ENCODE data around the gene TAB2. TPM values are rescaled to one million over a fixed set of nuclear protein-coding genes. Genes with fewer than 3 reads are reported as not detected.

Gene TAB2
- total and polyA plus RNA-seq, 2 experiments from 2014 or later = 19.8 to 59.2 TPM

DNA sequence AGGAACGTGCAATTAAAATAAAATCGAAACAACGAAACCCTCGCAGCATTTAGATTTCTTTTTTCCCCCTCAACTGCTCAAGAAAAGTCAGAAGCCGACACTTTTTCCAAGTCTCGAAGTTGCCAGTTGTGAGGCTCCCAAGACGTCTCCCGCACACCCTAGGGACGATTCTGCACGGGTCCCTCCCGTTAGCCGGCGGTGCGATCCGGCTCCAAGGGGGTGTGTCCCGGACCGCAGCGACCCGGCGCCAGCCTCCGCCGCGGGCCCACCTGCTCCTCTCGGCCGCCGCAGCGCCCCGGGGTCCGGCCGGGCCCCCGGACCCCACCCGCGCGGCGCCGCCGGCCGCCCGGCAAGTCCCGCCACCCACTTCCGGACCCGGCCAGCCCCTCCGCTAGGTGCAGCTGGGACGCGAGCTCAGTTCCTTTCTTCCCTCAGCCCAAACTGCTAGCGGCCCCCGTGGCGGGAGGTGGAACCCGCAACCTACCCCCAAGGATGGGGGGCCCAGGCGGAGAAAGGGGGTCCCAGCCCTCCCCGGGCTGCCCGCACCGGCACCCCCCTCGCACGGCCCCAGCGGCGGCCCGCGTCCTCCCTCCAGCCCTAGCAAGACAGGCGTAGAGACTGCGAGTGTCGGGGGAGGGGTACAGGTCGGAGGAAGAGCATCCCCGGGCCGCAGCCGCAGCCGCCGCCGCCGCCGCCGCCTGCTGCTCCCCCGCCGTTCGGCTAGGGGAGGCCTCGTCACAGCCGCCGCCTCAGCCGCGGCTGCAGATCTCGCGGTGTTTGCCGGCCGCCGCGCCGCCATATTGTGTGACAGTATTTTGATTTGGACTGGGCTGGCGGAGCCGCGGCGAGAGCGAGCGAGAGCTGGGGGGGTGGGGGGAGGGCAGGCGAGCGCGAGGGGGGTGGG, 520 bp upstream of the TAB2 start:
- peak; percentile 93 for DNase-seq (ENCODE audit: low spot score)
- peak overlapping the region; percentile 84 for H3K4me3 ChIP-seq
- Mint-ChIP-seq H3K27ac (peak overlapping the region; percentile 88), H3K27me3 (ENCODE audit: insufficient read depth, low read depth, poor library complexity) (no peaks in the 10 kb centered on the region), H3K4me1 (peaks cover 26% of the 10 kb centered on the region), H3K4me3 (peak overlapping the region; percentile 93), H3K9me3 (no peaks in the 10 kb centered on the region), H3K36me3 (ENCODE audit: low read depth) (no peaks in the 10 kb centered on the region)
- ATAC-seq = peak; percentile 80
- peak overlapping the region; percentile 82 for H3K4me2 ChIP-seq
- no peaks in the 10 kb centered on the region for H3K36me3 ChIP-seq (ENCODE audit: insufficient read depth)
- no peaks in the 10 kb centered on the region for H3K27me3 ChIP-seq (ENCODE audit: insufficient read depth)
- H4K20me1 ChIP-seq (replicated peaks; ENCODE audit: insufficient read depth) = peaks cover 18% of the 10 kb centered on the region; the same call in 1 of the 2 replicates
- H3K27ac ChIP-seq (ENCODE audit: low read depth) = peak overlapping the region; percentile 95
- H2AFZ ChIP-seq = peak overlapping the region; percentile 88
- H3K4me1 ChIP-seq (ENCODE audit: insufficient read depth) = peaks cover 33% of the 10 kb centered on the region
- H3F3A ChIP-seq (replicated peaks; ENCODE audit: low read depth) = no peaks in the 10 kb centered on the region
- peak; percentile 74 for TF ChIP-seq POLR2AphosphoS5 (IDR thresholded peaks at IDR 0.05; ENCODE audit: low read depth)
- TF ChIP-seq JUNB (IDR thresholded peaks at IDR 0.05; ENCODE audit: unreplicated experiment) = no peak
- TF ChIP-seq CREB1 (CRISPR knock-in tag; IDR thresholded peaks at IDR 0.05; ENCODE audit: low read depth) = peak; percentile 81
- H3K79me2 ChIP-seq (replicated peaks; ENCODE audit: insufficient read depth) = peaks cover 36% of the 10 kb centered on the region
- peaks cover 4% of the 10 kb centered on the region for H3K9me2 ChIP-seq (ENCODE audit: insufficient read depth)

DNA sequence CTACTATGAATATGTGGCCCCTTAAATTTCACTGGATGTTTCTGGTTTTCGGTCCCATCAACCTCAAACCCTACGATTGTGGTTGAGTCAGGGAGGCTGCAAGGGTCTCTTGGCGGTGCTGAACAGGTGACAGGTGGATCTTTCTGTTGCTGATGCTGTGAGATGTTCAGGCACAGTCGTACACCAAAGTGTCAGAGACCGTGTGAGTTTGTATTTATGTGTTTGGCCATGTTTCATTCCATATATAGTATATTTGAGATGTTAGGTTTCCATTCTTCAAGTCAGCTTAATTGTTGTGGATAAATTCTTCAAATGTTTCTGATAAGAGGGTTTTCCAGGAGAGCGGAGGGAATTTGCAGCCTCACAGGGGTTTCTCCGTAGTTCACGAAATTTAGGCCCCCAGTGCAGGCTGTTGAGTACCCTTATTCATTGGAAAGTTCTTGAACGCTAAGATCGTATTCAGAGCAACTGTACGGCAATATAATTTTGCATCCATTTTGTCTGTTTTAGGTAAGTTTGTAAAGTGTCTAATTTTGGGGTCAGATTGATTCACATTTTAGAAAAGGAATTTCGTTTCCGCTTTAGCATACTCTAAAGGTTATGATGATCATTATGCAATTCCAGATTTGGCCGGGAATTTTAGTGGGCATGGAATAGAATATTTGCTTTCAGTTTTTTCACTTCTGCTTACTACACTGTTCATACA, 1.2 kb downstream of the TAB2 start:
- Histone ChIP-seq H3F3A (replicated peaks; ENCODE audit: low read depth) (no peaks in the 10 kb centered on the region), H3K4me1 (ENCODE audit: insufficient read depth) (peaks cover 51% of the 10 kb centered on the region), H3K27ac (ENCODE audit: low read depth) (peak overlapping the region; percentile 74; the same call in 1 of the 2 replicates), H3K4me3 (peak overlapping the region; percentile 84), H3K4me2 (peak overlapping the region; percentile 81), H3K79me2 (replicated peaks; ENCODE audit: insufficient read depth) (peaks cover 54% of the 10 kb centered on the region), H2AFZ (no peak overlapping the region), H3K27me3 (ENCODE audit: insufficient read depth) (no peaks in the 10 kb centered on the region), H3K9me2 (ENCODE audit: insufficient read depth) (peaks cover under 1% of the 10 kb centered on the region; the same call in 1 of the 2 replicates), H4K20me1 (replicated peaks; ENCODE audit: insufficient read depth) (peaks cover 24% of the 10 kb centered on the region; the same call in 1 of the 2 replicates), H3K36me3 (ENCODE audit: insufficient read depth) (no peaks in the 10 kb centered on the region)
- DNase-seq (ENCODE audit: low spot score) = peak; percentile 37
- Mint-ChIP-seq H3K4me3 (peak overlapping the region; percentile 93), H3K4me1 (peaks cover 38% of the 10 kb centered on the region), H3K36me3 (ENCODE audit: low read depth) (no peaks in the 10 kb centered on the region), H3K9me3 (no peaks in the 10 kb centered on the region), H3K27ac (peak overlapping the region; percentile 94), H3K27me3 (ENCODE audit: insufficient read depth, low read depth, poor library complexity) (no peaks in the 10 kb centered on the region)
- peak; percentile 12 for ATAC-seq
- TF ChIP-seq, protein P1, sequence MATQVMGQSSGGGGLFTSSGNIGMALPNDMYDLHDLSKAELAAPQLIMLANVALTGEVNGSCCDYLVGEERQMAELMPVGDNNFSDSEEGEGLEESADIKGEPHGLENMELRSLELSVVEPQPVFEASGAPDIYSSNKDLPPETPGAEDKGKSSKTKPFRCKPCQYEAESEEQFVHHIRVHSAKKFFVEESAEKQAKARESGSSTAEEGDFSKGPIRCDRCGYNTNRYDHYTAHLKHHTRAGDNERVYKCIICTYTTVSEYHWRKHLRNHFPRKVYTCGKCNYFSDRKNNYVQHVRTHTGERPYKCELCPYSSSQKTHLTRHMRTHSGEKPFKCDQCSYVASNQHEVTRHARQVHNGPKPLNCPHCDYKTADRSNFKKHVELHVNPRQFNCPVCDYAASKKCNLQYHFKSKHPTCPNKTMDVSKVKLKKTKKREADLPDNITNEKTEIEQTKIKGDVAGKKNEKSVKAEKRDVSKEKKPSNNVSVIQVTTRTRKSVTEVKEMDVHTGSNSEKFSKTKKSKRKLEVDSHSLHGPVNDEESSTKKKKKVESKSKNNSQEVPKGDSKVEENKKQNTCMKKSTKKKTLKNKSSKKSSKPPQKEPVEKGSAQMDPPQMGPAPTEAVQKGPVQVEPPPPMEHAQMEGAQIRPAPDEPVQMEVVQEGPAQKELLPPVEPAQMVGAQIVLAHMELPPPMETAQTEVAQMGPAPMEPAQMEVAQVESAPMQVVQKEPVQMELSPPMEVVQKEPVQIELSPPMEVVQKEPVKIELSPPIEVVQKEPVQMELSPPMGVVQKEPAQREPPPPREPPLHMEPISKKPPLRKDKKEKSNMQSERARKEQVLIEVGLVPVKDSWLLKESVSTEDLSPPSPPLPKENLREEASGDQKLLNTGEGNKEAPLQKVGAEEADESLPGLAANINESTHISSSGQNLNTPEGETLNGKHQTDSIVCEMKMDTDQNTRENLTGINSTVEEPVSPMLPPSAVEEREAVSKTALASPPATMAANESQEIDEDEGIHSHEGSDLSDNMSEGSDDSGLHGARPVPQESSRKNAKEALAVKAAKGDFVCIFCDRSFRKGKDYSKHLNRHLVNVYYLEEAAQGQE (IDR thresholded peaks at IDR 0.05; ENCODE audit: unreplicated experiment) = no peak
- TF ChIP-seq, protein P2, sequence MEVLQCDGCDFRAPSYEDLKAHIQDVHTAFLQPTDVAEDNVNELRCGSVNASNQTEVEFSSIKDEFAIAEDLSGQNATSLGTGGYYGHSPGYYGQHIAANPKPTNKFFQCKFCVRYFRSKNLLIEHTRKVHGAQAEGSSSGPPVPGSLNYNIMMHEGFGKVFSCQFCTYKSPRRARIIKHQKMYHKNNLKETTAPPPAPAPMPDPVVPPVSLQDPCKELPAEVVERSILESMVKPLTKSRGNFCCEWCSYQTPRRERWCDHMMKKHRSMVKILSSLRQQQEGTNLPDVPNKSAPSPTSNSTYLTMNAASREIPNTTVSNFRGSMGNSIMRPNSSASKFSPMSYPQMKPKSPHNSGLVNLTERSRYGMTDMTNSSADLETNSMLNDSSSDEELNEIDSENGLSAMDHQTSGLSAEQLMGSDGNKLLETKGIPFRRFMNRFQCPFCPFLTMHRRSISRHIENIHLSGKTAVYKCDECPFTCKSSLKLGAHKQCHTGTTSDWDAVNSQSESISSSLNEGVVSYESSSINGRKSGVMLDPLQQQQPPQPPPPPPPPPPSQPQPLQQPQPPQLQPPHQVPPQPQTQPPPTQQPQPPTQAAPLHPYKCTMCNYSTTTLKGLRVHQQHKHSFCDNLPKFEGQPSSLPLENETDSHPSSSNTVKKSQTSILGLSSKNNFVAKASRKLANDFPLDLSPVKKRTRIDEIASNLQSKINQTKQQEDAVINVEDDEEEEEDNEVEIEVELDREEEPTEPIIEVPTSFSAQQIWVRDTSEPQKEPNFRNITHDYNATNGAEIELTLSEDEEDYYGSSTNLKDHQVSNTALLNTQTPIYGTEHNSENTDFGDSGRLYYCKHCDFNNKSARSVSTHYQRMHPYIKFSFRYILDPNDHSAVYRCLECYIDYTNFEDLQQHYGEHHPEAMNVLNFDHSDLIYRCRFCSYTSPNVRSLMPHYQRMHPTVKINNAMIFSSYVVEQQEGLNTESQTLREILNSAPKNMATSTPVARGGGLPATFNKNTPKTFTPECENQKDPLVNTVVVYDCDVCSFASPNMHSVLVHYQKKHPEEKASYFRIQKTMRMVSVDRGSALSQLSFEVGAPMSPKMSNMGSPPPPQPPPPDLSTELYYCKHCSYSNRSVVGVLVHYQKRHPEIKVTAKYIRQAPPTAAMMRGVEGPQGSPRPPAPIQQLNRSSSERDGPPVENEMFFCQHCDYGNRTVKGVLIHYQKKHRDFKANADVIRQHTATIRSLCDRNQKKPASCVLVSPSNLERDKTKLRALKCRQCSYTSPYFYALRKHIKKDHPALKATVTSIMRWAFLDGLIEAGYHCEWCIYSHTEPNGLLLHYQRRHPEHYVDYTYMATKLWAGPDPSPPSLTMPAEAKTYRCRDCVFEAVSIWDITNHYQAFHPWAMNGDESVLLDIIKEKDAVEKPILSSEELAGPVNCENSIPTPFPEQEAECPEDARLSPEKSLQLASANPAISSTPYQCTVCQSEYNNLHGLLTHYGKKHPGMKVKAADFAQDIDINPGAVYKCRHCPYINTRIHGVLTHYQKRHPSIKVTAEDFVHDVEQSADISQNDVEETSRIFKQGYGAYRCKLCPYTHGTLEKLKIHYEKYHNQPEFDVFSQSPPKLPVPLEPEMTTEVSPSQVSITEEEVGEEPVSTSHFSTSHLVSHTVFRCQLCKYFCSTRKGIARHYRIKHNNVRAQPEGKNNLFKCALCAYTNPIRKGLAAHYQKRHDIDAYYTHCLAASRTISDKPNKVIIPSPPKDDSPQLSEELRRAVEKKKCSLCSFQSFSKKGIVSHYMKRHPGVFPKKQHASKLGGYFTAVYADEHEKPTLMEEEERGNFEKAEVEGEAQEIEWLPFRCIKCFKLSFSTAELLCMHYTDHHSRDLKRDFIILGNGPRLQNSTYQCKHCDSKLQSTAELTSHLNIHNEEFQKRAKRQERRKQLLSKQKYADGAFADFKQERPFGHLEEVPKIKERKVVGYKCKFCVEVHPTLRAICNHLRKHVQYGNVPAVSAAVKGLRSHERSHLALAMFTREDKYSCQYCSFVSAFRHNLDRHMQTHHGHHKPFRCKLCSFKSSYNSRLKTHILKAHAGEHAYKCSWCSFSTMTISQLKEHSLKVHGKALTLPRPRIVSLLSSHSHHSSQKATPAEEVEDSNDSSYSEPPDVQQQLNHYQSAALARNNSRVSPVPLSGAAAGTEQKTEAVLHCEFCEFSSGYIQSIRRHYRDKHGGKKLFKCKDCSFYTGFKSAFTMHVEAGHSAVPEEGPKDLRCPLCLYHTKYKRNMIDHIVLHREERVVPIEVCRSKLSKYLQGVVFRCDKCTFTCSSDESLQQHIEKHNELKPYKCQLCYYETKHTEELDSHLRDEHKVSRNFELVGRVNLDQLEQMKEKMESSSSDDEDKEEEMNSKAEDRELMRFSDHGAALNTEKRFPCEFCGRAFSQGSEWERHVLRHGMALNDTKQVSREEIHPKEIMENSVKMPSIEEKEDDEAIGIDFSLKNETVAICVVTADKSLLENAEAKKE (CRISPR knock-in tag; IDR thresholded peaks at IDR 0.05) = no peak
- TF ChIP-seq POLR2AphosphoS5 (IDR thresholded peaks at IDR 0.05; ENCODE audit: low read depth) (no peak), EZH2phosphoT487 (IDR thresholded peaks at IDR 0.05; ENCODE audit: unreplicated experiment) (no peak), EZH2 (IDR thresholded peaks at IDR 0.05; ENCODE audit: low read depth, unreplicated experiment) (no peak), NANOG (IDR thresholded peaks at IDR 0.05; ENCODE audit: borderline replicate concordance) (no peak), CREB1 (CRISPR knock-in tag; IDR thresholded peaks at IDR 0.05; ENCODE audit: low read depth) (no peak)
